HepG2 (cell line): ENCODE measurements around the gene NSUN5. TPM values are rescaled to one million over a fixed set of nuclear protein-coding genes. Genes with fewer than 3 reads are reported as not detected.

Experiments used
- ATAC-seq: fragments of 200-7000 bp; cut with Tn5 transposase; 3 replicates; pipeline ENCODE4 v1.9.1; 2020; ENCODE audit warnings: mild to moderate bottlenecking, moderate library complexity
- BruUV-seq: library from RNA; stranded (reverse); fragments of 400-500 nt; replicated peaks from 2 replicates; lab custom pipeline; 2021; lab: Mats Ljungman, UMichigan
- CTCF ChIA-PET: fragments of 300-600 bp; formaldehyde crosslinking; extraction: SDS; loops from one replicate; lab custom pipeline; 2021; ENCODE audit warnings: low total read pairs, inconsistent platforms, low intra/inter-chr PET ratio; lab: Yijun Ruan, JAX
- POLR2A ChIA-PET: fragments of 350-600 bp; sonication (Branson Sonifier 250); formaldehyde crosslinking; loops from one replicate; lab custom pipeline; 2020; ENCODE audit warnings: antibody characterized with exemption, inconsistent platforms; lab: Yijun Ruan, JAX
- DNase-seq: peaks from one replicate; pipeline ENCODE4 v3.0.0-alpha.2; 2015; ENCODE audit warnings: low spot score
- FAIRE-seq: peaks from 3 replicates; lab custom pipeline; 2011; peaks lifted over from hg19 to GRCh38; lab: Jason Lieb, UNC
- H2AFZ ChIP-seq: one replicate; pipeline ENCODE4 v1.6.1; 2011; ENCODE audit warnings: low read length, inconsistent platforms
- H3K27ac ChIP-seq: fragments of 300-600 bp; 3 replicates; pipeline ENCODE4 v1.8.0; 2011; ENCODE audit warnings: mixed run types, mild to moderate bottlenecking, mixed read lengths, low read length, inconsistent platforms; ENCODE audit not compliant: insufficient read depth; ENCODE audit errors: extremely low read length
- H3K27me3 ChIP-seq, 2 experiments: fragments of 200-600 bp in 1 of 2; 2 replicates in 1 of 2; 3 replicates in 1 of 2; pipeline versions ENCODE4 v1.6.0 to v1.8.0; 2011; ENCODE audit warnings: low read length in 2 of 2, mild to moderate bottlenecking in 2 of 2, moderate library complexity in 2 of 2, inconsistent platforms in 1 of 2; ENCODE audit not compliant: insufficient read depth in 2 of 2, control insufficient read depth in 1 of 2
- H3K36me3 ChIP-seq, 2 experiments: fragments of 200-600 bp in 1 of 2; replicated peaks in 1 of 2; 2 replicates in 1 of 2; 3 replicates in 1 of 2; pipeline versions ENCODE4 v1.5.1 to v1.8.0; 2011; ENCODE audit warnings: low read length in 2 of 2, inconsistent platforms in 1 of 2; ENCODE audit not compliant: insufficient read depth in 2 of 2, control insufficient read depth in 1 of 2
- H3K4me1 ChIP-seq: 2 replicates; pipeline ENCODE4 v1.5.1; 2012; ENCODE audit warnings: low read length, inconsistent platforms; ENCODE audit not compliant: insufficient read depth
- H3K4me2 ChIP-seq: 2 replicates; pipeline ENCODE4 v1.6.0; 2011; ENCODE audit warnings: low read depth, low read length, inconsistent platforms
- H3K4me3 ChIP-seq, 3 experiments: fragments of 200-600 bp in 1 of 3; sonication (generic), shearing (Covaris generic) in 1 of 3; replicated peaks in 1 of 3; 2 replicates each; pipeline ENCODE4 v1.5.1; 2011 to 2016; ENCODE audit warnings: low read length in 3 of 3, inconsistent platforms in 2 of 3, low read depth in 2 of 3, mild to moderate bottlenecking in 2 of 3, control low read depth in 1 of 3, mixed read lengths in 1 of 3; ENCODE audit not compliant: insufficient read depth in 1 of 3
- H3K79me2 ChIP-seq: one replicate; pipeline ENCODE4 v1.6.1; 2011; ENCODE audit warnings: low read length, inconsistent platforms; ENCODE audit not compliant: insufficient read depth
- H3K9ac ChIP-seq: 2 replicates; pipeline ENCODE4 v1.6.0; 2011; ENCODE audit warnings: mild to moderate bottlenecking, low read depth, low read length, inconsistent platforms; ENCODE audit not compliant: insufficient read depth
- H3K9me3 ChIP-seq: 2 replicates; pipeline ENCODE4 v1.5.1; 2012; ENCODE audit warnings: mild to moderate bottlenecking, low read length
- H4K20me1 ChIP-seq: 2 replicates; pipeline ENCODE4 v1.6.0; 2011; ENCODE audit warnings: inconsistent platforms, mild to moderate bottlenecking, low read length, moderate library complexity; ENCODE audit not compliant: insufficient read depth
- ATRX ChIP-seq: sonication (generic); formaldehyde crosslinking; IDR thresholded peaks from 2 replicates; pipeline ENCODE4 v1.4.0; 2020; ENCODE audit warnings: missing genetic modification reagents, borderline replicate concordance
- BCLAF1 ChIP-seq: fragments of 450-650 bp; IDR thresholded peaks from 2 replicates; pipeline ENCODE4 v1.6.1; 2017; ENCODE audit warnings: mild to moderate bottlenecking
- EHMT2 ChIP-seq: fragments of 200-600 bp; sonication (generic); IDR thresholded peaks from 2 replicates; pipeline ENCODE4 v1.7.0; 2017; ENCODE audit warnings: antibody characterized with exemption, low read depth, low read length, borderline replicate concordance
- FOXA3 ChIP-seq: IDR thresholded peaks from 2 replicates; pipeline ENCODE4 v1.6.1; 2016; ENCODE audit warnings: missing genetic modification reagents, missing compliant biosample characterization
- HDAC6 ChIP-seq: fragments of 200-600 bp; sonication (generic); IDR thresholded peaks from 2 replicates; pipeline ENCODE4 v1.7.0; 2017; ENCODE audit warnings: mild to moderate bottlenecking, antibody characterized with exemption, low read length, low read depth
- NR2F6 ChIP-seq, 2 experiments: IDR thresholded peaks; 2 replicates each; pipeline ENCODE4 v1.6.1; 2016; ENCODE audit warnings: antibody characterized with exemption in 1 of 2, mild to moderate bottlenecking in 1 of 2
- PATZ1 ChIP-seq: sonication (generic); formaldehyde crosslinking; IDR thresholded peaks from 2 replicates; pipeline ENCODE4 v1.4.0; 2020; ENCODE audit warnings: missing genetic modification reagents
- RFXANK ChIP-seq: IDR thresholded peaks from 2 replicates; pipeline ENCODE4 v1.6.1; 2016
- XRCC5 ChIP-seq: fragments of 200-400 bp; formaldehyde crosslinking; optimal IDR thresholded peaks from 2 replicates; pipeline ENCODE3; 2017; ENCODE audit warnings: mild to moderate bottlenecking, low read length
- ZNF343 ChIP-seq: sonication (generic); formaldehyde crosslinking; IDR thresholded peaks from 2 replicates; pipeline ENCODE4 v1.4.0; 2020; ENCODE audit warnings: mild to moderate bottlenecking, missing genetic modification reagents
- ZSCAN21 ChIP-seq: sonication (generic); formaldehyde crosslinking; IDR thresholded peaks from 2 replicates; pipeline ENCODE4 v1.8.0; 2022; ENCODE audit warnings: mild to moderate bottlenecking, missing genetic modification reagents, moderate library complexity, borderline replicate concordance
- WGBS: methylation state at CpG from one replicate; pipeline ENCODE4 v1.1.6; 2017; ENCODE audit warnings: low lambda C conversion rate; 5-methylcytosine and 5-hydroxymethylcytosine counted together
- in situ Hi-C: cut with HindIII; loops from 2 replicates; pipeline ENCODE4 v1.10.0; 2017; ENCODE audit warnings: low pct_unique_long_range_greater_than_20kb; ENCODE audit not compliant: extremely low pct_ligation_motif_present
- intact Hi-C: fragments of 100-400 bp; cut with micrococcal nuclease; formaldehyde crosslinking; loops from one replicate; pipeline ENCODE4 v1.10.0; 2022; ENCODE audit not compliant: unreplicated experiment
- polyA plus RNA-seq, 8 experiments: library from polyadenylated mRNA; depleted of rRNA in 3 of 8; stranded (reverse) in 7 of 8; unstranded in 1 of 8; fragments of >200 nt; fragmentation: Illumina TruSeq in 4 of 8; extraction: Trizol in 4 of 8; gene quantifications; 2 replicates each; pipeline versions ENCODE4 v1.2.1 to v1.2.3, GENCODE V29; 2011 to 2016; ENCODE audit warnings: low read depth in 4 of 8, missing spikeins in 1 of 8, mixed read lengths in 1 of 8; ENCODE audit not compliant: insufficient read depth in 1 of 8
- total RNA-seq, 5 experiments: library from RNA; depleted of rRNA; stranded (reverse); fragments of >200 nt; fragmentation: Illumina TruSeq; extraction: Trizol; gene quantifications; 2 replicates each; pipeline ENCODE4 v1.2.3, GENCODE V29; 2016; ENCODE audit warnings: low read depth in 1 of 5
- TF ChIP-seq, protein P1 (sequence below): sonication (generic); formaldehyde crosslinking; IDR thresholded peaks from 2 replicates; pipeline ENCODE4 v1.8.1; 2022; ENCODE audit warnings: low read depth, mild to moderate bottlenecking, missing genetic modification reagents
- TF ChIP-seq, protein P2 (sequence below): sonication (generic); formaldehyde crosslinking; IDR thresholded peaks from 2 replicates; pipeline ENCODE4 v1.8.1; 2023; ENCODE audit warnings: mild to moderate bottlenecking, missing genetic modification reagents

NSUN5 gene
- total and polyA plus RNA-seq, 2 of the 13 experiments (the other 11 are each of a cell fraction or from before 2014, with no cell fraction given) = 19.9 to 35.8 TPM

- no peak for TF ChIP-seq XRCC5
Measured at GRCh38 chr7:73354196-73354595, 45.6 kb upstream of the NSUN5 start (continued).

DNA sequence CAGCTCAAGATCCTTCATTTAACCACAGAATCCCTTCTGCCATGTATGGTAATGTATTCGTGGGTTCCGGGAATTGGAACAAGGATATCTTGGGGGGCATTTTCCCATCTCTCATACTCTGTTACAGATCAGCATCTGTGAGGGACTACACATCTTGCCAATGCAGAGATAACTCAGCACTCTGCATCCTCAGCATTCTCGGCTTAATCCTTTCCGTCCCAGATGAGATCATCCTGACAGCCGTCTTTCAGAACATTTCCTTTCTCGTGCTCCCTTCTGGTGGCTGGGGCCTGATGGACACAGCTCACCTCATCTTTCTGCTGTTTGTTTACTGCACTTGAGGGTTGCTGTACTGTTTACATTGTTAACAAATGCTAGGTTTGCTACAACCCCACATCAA is 44.6 kb upstream of the NSUN5 start:
- no peak overlapping the region for H3K27ac ChIP-seq
- ATAC-seq (no peak), DNase-seq (no peak), FAIRE-seq (no peak)
- H3K36me3 ChIP-seq = no peaks in the 10 kb centered on the region
- no peaks in the 10 kb centered on the region for H4K20me1 ChIP-seq
- ChIA-PET POLR2A (interaction anchor here (2.2 kb wide), 1 partner anchor 8 kb away, joined by 7 read pairs; no protein-coding TSS in a partner anchor), CTCF (no interaction called here)
- intact Hi-C loops = no loop called here
- peak overlapping the region; percentile 47 for H2AFZ ChIP-seq
- H3K9ac ChIP-seq = no peak overlapping the region
- in situ Hi-C loops = no loop called here
- H3K4me2 ChIP-seq = no peak overlapping the region
- no peaks in the 10 kb centered on the region for H3K9me3 ChIP-seq
- H3K27me3 ChIP-seq = peaks cover 4 to 8% of the 10 kb centered on the region in 2 experiments; a peak in 2 of 5 replicates
- no peaks in the 10 kb centered on the region for H3K79me2 ChIP-seq
- WGBS = 51% methylated on average over 6 of the region's 6 CpGs
- H3K4me3 ChIP-seq = no peak overlapping the region
- no TSS peak for BruUV-seq
- peaks cover 66% of the 10 kb centered on the region for H3K4me1 ChIP-seq
- TF ChIP-seq HDAC6 (no peak), ZNF343 (CRISPR knock-in tag) (no peak), NR2F6 (IDR thresholded peaks at IDR 0.05) (no peak), NR2F6 (CRISPR knock-in tag; IDR thresholded peaks at IDR 0.05) (no peak), EHMT2 (no peak), RFXANK (CRISPR knock-in tag) (no peak), BCLAF1 (no peak), ATRX (no peak), ZSCAN21 (no peak), FOXA3 (CRISPR knock-in tag) (peak; percentile 21; the same call in 1 of the 2 replicates), PATZ1 (no peak)
- TF ChIP-seq, protein P1, sequence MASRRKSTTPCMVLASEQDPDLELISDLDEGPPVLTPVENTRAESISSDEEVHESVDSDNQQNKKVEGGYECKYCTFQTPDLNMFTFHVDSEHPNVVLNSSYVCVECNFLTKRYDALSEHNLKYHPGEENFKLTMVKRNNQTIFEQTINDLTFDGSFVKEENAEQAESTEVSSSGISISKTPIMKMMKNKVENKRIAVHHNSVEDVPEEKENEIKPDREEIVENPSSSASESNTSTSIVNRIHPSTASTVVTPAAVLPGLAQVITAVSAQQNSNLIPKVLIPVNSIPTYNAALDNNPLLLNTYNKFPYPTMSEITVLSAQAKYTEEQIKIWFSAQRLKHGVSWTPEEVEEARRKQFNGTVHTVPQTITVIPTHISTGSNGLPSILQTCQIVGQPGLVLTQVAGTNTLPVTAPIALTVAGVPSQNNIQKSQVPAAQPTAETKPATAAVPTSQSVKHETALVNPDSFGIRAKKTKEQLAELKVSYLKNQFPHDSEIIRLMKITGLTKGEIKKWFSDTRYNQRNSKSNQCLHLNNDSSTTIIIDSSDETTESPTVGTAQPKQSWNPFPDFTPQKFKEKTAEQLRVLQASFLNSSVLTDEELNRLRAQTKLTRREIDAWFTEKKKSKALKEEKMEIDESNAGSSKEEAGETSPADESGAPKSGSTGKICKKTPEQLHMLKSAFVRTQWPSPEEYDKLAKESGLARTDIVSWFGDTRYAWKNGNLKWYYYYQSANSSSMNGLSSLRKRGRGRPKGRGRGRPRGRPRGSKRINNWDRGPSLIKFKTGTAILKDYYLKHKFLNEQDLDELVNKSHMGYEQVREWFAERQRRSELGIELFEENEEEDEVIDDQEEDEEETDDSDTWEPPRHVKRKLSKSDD (CRISPR knock-in tag) = no peak
- TF ChIP-seq, protein P2, sequence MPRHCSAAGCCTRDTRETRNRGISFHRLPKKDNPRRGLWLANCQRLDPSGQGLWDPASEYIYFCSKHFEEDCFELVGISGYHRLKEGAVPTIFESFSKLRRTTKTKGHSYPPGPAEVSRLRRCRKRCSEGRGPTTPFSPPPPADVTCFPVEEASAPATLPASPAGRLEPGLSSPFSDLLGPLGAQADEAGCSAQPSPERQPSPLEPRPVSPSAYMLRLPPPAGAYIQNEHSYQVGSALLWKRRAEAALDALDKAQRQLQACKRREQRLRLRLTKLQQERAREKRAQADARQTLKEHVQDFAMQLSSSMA (CRISPR knock-in tag) = no peak
